ENCODE results near the gene TRABD2B.
"Not testable (repeated sequence)": the region's sequence is repeated elsewhere in the genome, so short reads cannot be mapped to it uniquely, and the experiment has no call there.

TRABD2B gene

GRCh38 chr1:47965816-47966215 lies 31.4 kb downstream of the TRABD2B start:
- DNase-seq = no peak

- no peak for DNase-seq
These were observed 32.5 kb downstream of the TRABD2B start for GRCh38 chr1:47964636-47965035.

- DNase-seq = no peak
These were observed 33.4 kb downstream of the TRABD2B start for GRCh38 chr1:47963568-47964358.

GRCh38 chr1:47962750-47963492 lies 34.3 kb downstream of the TRABD2B start:
- no peak for DNase-seq

GRCh38 chr1:47961835-47962234 lies 35.4 kb downstream of the TRABD2B start:
- DNase-seq = not testable (repeated sequence)

GRCh38 chr1:47956491-47956890 lies 40.7 kb downstream of the TRABD2B start:
- not testable (repeated sequence) for DNase-seq

- no peak for DNase-seq
These were observed 43.5 kb downstream of the TRABD2B start for GRCh38 chr1:47953661-47954060.

GRCh38 chr1:47951545-47952235 lies 45.5 kb downstream of the TRABD2B start:
- DNase-seq = no peak

- DNase-seq = no peak
These were observed 46.2 kb downstream of the TRABD2B start for GRCh38 chr1:47951026-47951425.

GRCh38 chr1:47950471-47950870 lies 46.7 kb downstream of the TRABD2B start:
- DNase-seq = no peak

- no peak for DNase-seq
These were observed 49.1 kb downstream of the TRABD2B start for GRCh38 chr1:47948126-47948525.

GRCh38 chr1:47947531-47947930 lies 49.7 kb downstream of the TRABD2B start:
- no peak for DNase-seq

GRCh38 chr1:47944561-47944960 lies 52.6 kb downstream of the TRABD2B start:
- DNase-seq = no peak

- no peak for DNase-seq
These were observed 55.0 kb downstream of the TRABD2B start for GRCh38 chr1:47942240-47942629.

GRCh38 chr1:47941609-47942239 lies 55.5 kb downstream of the TRABD2B start:
- DNase-seq = no peak

GRCh38 chr1:47940779-47941178 lies 56.4 kb downstream of the TRABD2B start:
- DNase-seq = no peak

GRCh38 chr1:47940326-47940725 lies 56.9 kb downstream of the TRABD2B start:
- DNase-seq = no peak

GRCh38 chr1:47938520-47938919 lies 58.7 kb downstream of the TRABD2B start:
- DNase-seq = no peak

GRCh38 chr1:47937586-47938254 lies 59.5 kb downstream of the TRABD2B start:
- DNase-seq = no peak

GRCh38 chr1:47936916-47937551 lies 60.2 kb downstream of the TRABD2B start:
- no peak for DNase-seq

GRCh38 chr1:47935856-47936255 lies 61.3 kb downstream of the TRABD2B start:
- no peak for DNase-seq

- no peak for DNase-seq
These were observed 62.0 kb downstream of the TRABD2B start for GRCh38 chr1:47935163-47935562.

Data from stimulated activated CD4-positive, alpha-beta T cell treated with anti-CD3 and anti-CD28 coated beads, Interleukin-12 subunit alpha, Interleukin-12 subunit beta, amount 100 ng/mL, for 4 hours (primary cell).